Left lobe of liver (tissue), 2 donors: ENCODE data around the gene FHIP2A. TPM values are rescaled to one million over a fixed set of nuclear protein-coding genes. Genes with fewer than 3 reads are reported as not detected.
A peak's percentile ranks its signal among the peaks of the same experiment; 100 is the strongest.
"Not testable (repeated sequence)": the region's sequence is repeated elsewhere in the genome, so short reads cannot be mapped to it uniquely, and the experiment has no call there.

ENCODE experiments used
- ATAC-seq: fragments of 200-7000 bp; cut with Tn5 transposase; one replicate; pipeline ENCODE4 v1.9.1; 2020; ENCODE audit warnings: mild to moderate bottlenecking, moderate library complexity
- DNase-seq: peaks from one replicate; pipeline ENCODE4 v3.0.0-alpha.2; 2020; ENCODE audit warnings: low spot score
- total RNA-seq: library from RNA; stranded (reverse); gene quantifications from one replicate; pipeline ENCODE4 v1.2.1, GENCODE V29; 2021
- donor health status: DM: no; HTN: no; CAD: no; lungs with moderate emphysema.
- donor health status: DM: no; HTN: yes; CAD: no.

FHIP2A gene
- total RNA-seq, 1 donor from 2014 or later, result 23.4 TPM

DNA sequence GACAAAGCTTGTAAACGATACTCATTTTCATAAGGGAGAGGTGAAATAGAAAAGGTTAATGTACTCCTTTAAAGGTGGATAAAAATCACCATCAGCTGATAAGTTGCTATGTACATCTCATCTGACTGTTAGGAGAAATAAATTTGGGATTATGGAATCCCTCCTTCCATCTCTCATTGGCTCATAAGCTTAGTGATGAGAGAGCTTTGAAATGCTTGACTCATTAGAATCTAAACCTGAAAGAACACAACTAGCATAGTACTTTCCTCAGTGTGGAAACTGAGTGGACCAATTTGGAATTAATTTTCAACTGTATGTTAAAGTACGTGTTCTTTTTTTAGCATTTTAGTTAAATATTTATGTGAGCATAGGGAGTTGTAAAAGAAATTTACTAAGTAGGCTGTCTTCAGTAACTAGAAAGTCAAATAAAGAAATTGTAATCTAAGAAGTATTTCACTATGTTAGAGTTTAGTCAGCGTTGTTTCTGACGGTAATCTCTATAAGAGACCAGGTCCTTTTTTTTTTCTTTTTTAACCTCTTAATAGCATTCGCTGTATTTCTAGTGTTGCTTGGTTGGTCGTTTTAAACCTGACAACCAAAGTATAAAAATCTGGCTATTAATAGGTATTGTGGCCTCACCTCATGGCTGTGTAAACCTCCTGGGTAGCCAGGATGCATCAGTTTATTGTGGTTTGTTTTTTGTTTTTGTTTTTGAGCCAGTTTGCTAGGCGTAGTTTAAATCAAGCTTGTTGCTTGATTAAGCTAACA lies 34.4 kb downstream of the FHIP2A start:
- no peak for ATAC-seq
- no peak for DNase-seq

- DNase-seq, result no peak
These were observed 35.1 kb downstream of the FHIP2A start for GRCh38 chr10:114856544-114857287.

DNA sequence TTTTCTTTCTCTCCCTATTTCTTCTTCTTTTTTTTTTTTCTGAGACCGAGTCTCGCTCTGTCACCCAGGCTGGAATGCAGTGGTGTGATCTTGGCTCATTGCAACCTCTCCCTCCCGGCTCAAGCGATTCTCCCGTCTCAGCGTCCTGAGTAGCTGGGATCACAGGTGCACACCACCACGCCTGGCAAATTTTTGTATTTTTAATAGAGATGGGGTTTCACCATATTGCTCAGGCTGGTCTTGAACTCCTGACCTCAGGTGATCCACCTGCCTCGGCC lies 35.6 kb downstream of the FHIP2A start:
- DNase-seq, ATAC-seq: not testable (repeated sequence)

More at GRCh38 chr10:114856544-114857287, 35.1 kb downstream of the FHIP2A start:
- ATAC-seq, result no peak

- peak; percentile 61 for ATAC-seq
- no peak for DNase-seq
These were observed 36.5 kb downstream of the FHIP2A start for GRCh38 chr10:114857922-114858629.

- ATAC-seq (peak; percentile 86), DNase-seq (peak; percentile 57)
These were observed 37.6 kb downstream of the FHIP2A start for GRCh38 chr10:114859222-114859621.

DNA sequence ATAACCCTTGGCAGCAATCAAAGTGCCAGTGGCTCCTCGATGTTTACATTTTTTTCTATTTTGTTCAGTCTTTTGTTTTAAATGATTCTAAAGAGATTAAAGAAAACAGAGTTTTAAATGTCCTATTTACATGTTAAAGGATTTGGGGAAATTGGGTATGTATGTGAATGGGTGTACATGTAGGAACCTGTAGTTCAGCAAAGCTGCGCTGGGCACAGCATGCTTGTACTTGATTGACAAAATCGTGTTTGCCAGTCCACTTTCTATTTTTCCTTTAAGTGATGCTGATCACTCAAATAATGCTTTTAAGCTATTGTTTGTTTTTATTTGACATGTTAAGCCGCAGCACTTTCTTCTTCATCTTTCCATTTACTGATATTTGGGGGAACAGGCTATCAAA lies 40.9 kb downstream of the FHIP2A start:
- DNase-seq, result no peak
- no peak for ATAC-seq

DNA sequence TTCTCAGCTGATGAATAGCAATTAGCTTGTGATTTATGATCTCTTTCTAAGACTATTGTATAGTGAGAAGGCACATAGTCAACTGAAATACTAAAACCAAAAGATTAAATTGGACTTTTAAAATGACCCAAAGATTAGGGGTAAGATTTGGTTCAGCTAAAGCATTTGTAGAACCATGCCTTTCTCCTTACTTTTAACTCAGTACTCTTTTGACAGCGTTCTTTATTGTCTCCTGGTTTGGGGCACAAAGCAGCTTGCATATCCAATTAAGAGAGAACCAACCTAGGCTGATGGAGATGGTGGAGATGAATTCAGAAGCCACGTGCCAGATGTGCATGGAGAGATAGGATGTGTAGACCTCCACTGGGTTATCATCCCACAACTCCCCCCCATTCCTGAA lies 45.8 kb downstream of the FHIP2A start:
- ATAC-seq, result no peak
- no peak for DNase-seq

GRCh38 chr10:114868870-114869519 lies 47.4 kb downstream of the FHIP2A start:
- no peak for DNase-seq

GRCh38 chr10:114869520-114869892 lies 47.9 kb downstream of the FHIP2A start:
- DNase-seq (no peak), ATAC-seq (no peak)

More at GRCh38 chr10:114868870-114869519, 47.4 kb downstream of the FHIP2A start:
- ATAC-seq, result no peak

GRCh38 chr10:114870486-114870885 lies 48.9 kb downstream of the FHIP2A start:
- DNase-seq (no peak), ATAC-seq (no peak)

DNA sequence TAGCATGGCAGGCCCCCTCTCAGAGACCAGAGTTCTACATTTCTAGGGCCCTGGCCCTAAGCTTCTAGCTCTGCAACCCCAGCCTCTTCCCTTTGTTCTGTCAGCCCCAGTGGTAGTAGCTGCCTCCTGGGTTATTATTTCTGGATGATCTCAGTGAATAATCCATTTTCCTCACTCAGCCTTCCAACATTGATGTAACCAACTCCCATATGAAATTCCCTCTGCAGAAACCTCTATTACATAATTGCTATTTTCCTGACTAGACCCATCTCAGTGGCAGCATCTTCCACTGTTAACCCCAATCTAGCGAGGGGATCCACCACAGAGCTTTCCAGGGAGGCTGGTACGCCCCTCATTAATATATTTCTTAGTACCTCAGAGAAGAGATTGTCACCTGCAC lies 49.8 kb downstream of the FHIP2A start:
- ATAC-seq (no peak), DNase-seq (no peak)

Other genes starting within 250 kb of the FHIP2A start
- gene ABLIM1, start 163.5 kb upstream of the FHIP2A start, total RNA-seq, result 47.0 TPM
- gene TRUB1, start 116.4 kb downstream of the FHIP2A start, total RNA-seq, result 9.0 TPM